DND-41 (cell line): ENCODE results near the gene STXBP6.

Experiments used
- CTCF ChIP-seq: IDR thresholded peaks from 2 replicates; pipeline ENCODE4 v1.5.1; 2012; ENCODE audit warnings: borderline replicate concordance, low read length, moderate library complexity, mild to moderate bottlenecking; ENCODE audit not compliant: poor library complexity, severe bottlenecking; ENCODE audit errors: extremely low read depth
- EZH2 ChIP-seq: IDR thresholded peaks from 3 replicates; pipeline ENCODE4 v1.6.1; 2012; ENCODE audit warnings: borderline replicate concordance, low read depth, mild to moderate bottlenecking, moderate library complexity, low read length, inconsistent platforms; ENCODE audit not compliant: severe bottlenecking

DNA sequence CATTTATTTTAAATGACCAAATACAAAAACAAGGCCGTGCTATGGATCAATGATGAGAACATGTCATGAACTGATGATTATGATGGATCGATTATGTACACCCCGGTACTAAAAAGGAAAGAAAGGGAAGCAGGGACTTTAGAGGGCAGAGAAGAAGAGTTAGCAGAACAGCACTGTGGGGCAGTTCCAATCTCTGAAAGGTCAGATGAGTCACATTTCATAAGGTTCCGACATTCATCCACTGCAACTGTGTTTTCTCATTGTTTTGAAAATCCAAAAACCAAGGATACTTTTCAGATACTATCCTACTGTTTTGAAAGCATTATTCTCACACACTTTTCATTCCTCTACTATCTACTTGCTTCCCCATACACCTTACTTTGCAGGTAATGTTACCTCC is 169.3 kb downstream of the STXBP6 start:
- TF ChIP-seq CTCF, result no peak
- no peak for TF ChIP-seq EZH2
